Spleen (tissue), 11 donors: ENCODE data around the gene OS9. TPM values are rescaled to one million over a fixed set of nuclear protein-coding genes. Genes with fewer than 3 reads are reported as not detected.

Experiments used
- DNase-seq: peaks from one replicate; pipeline ENCODE4 v3.0.0-alpha.2; 2020
- H3K27ac ChIP-seq, 8 donors: fragments of 200-600 bp; sonication (generic) in 7 of 8; 1 replicate in 4 of 8; 2 replicates in 4 of 8; pipeline versions ENCODE4 v1.5.0 to v1.8.0; 2016 to 2021; ENCODE audit warnings: inconsistent platforms in 4 of 8, mild to moderate bottlenecking in 4 of 8, moderate library complexity in 1 of 8
- H3K27me3 ChIP-seq, 7 donors: fragments of 200-600 bp; sonication (generic) in 6 of 7; replicated peaks in 1 of 7; 1 replicate in 4 of 7; 2 replicates in 3 of 7; pipeline versions ENCODE4 v1.5.0 to v1.8.0; 2016 to 2021; ENCODE audit warnings: inconsistent platforms in 3 of 7, mild to moderate bottlenecking in 1 of 7
- H3K36me3 ChIP-seq, 6 donors: fragments of 200-600 bp; sonication (generic) in 5 of 6; 1 replicate in 4 of 6; 2 replicates in 2 of 6; pipeline versions ENCODE4 v1.5.0 to v1.8.0; 2016 to 2021; ENCODE audit warnings: inconsistent platforms in 2 of 6
- H3K4me1 ChIP-seq, 6 donors: fragments of 200-600 bp; sonication (generic) in 5 of 6; 1 replicate in 3 of 6; 2 replicates in 3 of 6; pipeline versions ENCODE4 v1.5.0 to v1.8.0; 2016 to 2021; ENCODE audit warnings: inconsistent platforms in 3 of 6
- H3K4me3 ChIP-seq, 8 donors: fragments of 200-600 bp; sonication (generic) in 7 of 8; 1 replicate in 4 of 8; 2 replicates in 4 of 8; pipeline versions ENCODE4 v1.5.0 to v1.8.0; 2016 to 2021; ENCODE audit warnings: inconsistent platforms in 4 of 8, mild to moderate bottlenecking in 4 of 8, moderate library complexity in 2 of 8
- H3K9me3 ChIP-seq, 8 donors: fragments of 200-600 bp; sonication (generic) in 7 of 8; 1 replicate in 4 of 8; 2 replicates in 4 of 8; pipeline versions ENCODE4 v1.5.0 to v1.8.0; 2016 to 2021; ENCODE audit warnings: inconsistent platforms in 4 of 8
- CTCF ChIP-seq, 11 experiments: fragments of 200-600 bp in 7 of 11; fragments of 450-650 bp in 4 of 11; sonication (generic) in 4 of 11; IDR thresholded peaks in 8 of 11; conservative IDR thresholded peaks in 3 of 11; 1 replicate in 7 of 11; 2 replicates in 4 of 11; pipeline versions ENCODE4 v1.4.0 to v1.8.0; 2016 to 2021; ENCODE audit warnings: antibody characterized with exemption in 11 of 11, inconsistent platforms in 4 of 11, mild to moderate bottlenecking in 1 of 11
- POLR2A ChIP-seq, 3 donors: fragments of 450-650 bp; IDR thresholded peaks; one replicate each; pipeline ENCODE4 v1.5.1; 2017; ENCODE audit warnings: antibody characterized with exemption in 3 of 3, mild to moderate bottlenecking in 1 of 3
- POLR2AphosphoS5 ChIP-seq, 3 donors: sonication (generic); formaldehyde crosslinking; IDR thresholded peaks; one replicate each; pipeline ENCODE4 v1.5.1; 2017; ENCODE audit warnings: antibody characterized with exemption in 3 of 3
- WGBS, 5 donors: extraction: QIAGEN DNeasy Blood & Tissue Kit in 3 of 5; methylation state at CpG; one replicate each; pipeline versions ENCODE4 v1.1.5 to v1.1.7; 2013 to 2018; 5-methylcytosine and 5-hydroxymethylcytosine counted together
- intact Hi-C: fragments of 100-400 bp; cut with DNase I; formaldehyde crosslinking; loops from one replicate; pipeline ENCODE4 v1.15.0; 2023; ENCODE audit warnings: low total_unique reads
- microRNA-seq, 3 donors: library from miRNA; unstranded; fragments of <30 nt; microRNA quantifications; one replicate each; pipeline versions ENCODE4 to v1.1.0, GENCODE V29; 2019 to 2020
- polyA plus RNA-seq, 3 donors: library from polyadenylated mRNA; stranded (reverse); fragments of 200-250 nt; gene quantifications; one replicate each; pipeline ENCODE4 v1.2.1, GENCODE V29; 2013
- total RNA-seq, 7 donors: library from RNA; depleted of rRNA in 3 of 7; stranded (reverse); fragments of >200 nt in 3 of 7; fragmentation: NEBNext Ultra II Directional in 4 of 7; extraction: Animal tissue kit (Norgen Biotek cat#: 25700) in 4 of 7; gene quantifications; one replicate each; pipeline versions ENCODE4 v1.1.0 to v1.2.1, GENCODE V29; 2016 to 2021
- donor health status: healthy with polysubstance abuse.
- donor health status: DM: no; HTN: no; CAD: no; lungs with moderate emphysema.
- donor health status: DM: no; HTN: no; CAD: no.
- donor health status: Bipolar disorder and iron deficiency.
- donor health status: healthy.
- donor health status: DM: no; HTN: no; CAD: no.
- donor health status: DM: yes; HTN: yes; CAD: no.

Gene OS9
- total and polyA plus RNA-seq, 10 donors, result 94.9 to 323 (median 253) TPM

GRCh38 chr12:57767876-57768275 lies 73.9 kb downstream of the OS9 start:
- no peak overlapping the region for H3K27ac ChIP-seq
- H3K27me3 ChIP-seq, result peaks cover 7 to 45% (median 36%) of the 10 kb centered on the region in 7 donors
- intact Hi-C loops, result no loop called here
- H3K9me3 ChIP-seq, result no peaks in the 10 kb centered on the region
- no peak overlapping the region for H3K4me3 ChIP-seq
- 85 to 96% (median 91%) methylated on average over 3 of the region's 3 CpGs for WGBS, 5 donors
- TF ChIP-seq POLR2A (IDR thresholded peaks at IDR 0.05), result no peak
- no peak for TF ChIP-seq CTCF (IDR thresholded peaks at IDR 0.05 in 8 of 11, conservative IDR thresholded peaks at IDR 0.05 in 3 of 11)
- TF ChIP-seq POLR2AphosphoS5 (IDR thresholded peaks at IDR 0.05), result no peak
- no peak for DNase-seq
- H3K36me3 ChIP-seq, result peaks cover 0 to 28% (median 1%) of the 10 kb centered on the region in 6 donors
- H3K4me1 ChIP-seq, result peaks cover 28 to 56% (median 43%) of the 10 kb centered on the region in 6 donors

- 94 to 97% (median 96%) methylated on average over 11 of the region's 11 CpGs for WGBS, 5 donors
- Histone ChIP-seq H3K4me3 (no peak overlapping the region), H3K27me3 (peaks cover 7 to 30% (median 28%) of the 10 kb centered on the region in 7 donors), H3K4me1 (peaks cover 26 to 61% (median 47%) of the 10 kb centered on the region in 6 donors), H3K36me3 (peaks cover 0 to 28% (median 1%) of the 10 kb centered on the region in 6 donors), H3K27ac (no peak overlapping the region), H3K9me3 (no peaks in the 10 kb centered on the region)
- TF ChIP-seq POLR2AphosphoS5 (IDR thresholded peaks at IDR 0.05) (no peak), CTCF (IDR thresholded peaks at IDR 0.05 in 8 of 11, conservative IDR thresholded peaks at IDR 0.05 in 3 of 11) (no peak), POLR2A (IDR thresholded peaks at IDR 0.05) (no peak)
- DNase-seq, result no peak
- intact Hi-C loops, result no loop called here
Observed at GRCh38 chr12:57769594-57769993, 75.7 kb downstream of the OS9 start.

- H3K36me3 ChIP-seq, result peaks cover 0 to 28% (median 1%) of the 10 kb centered on the region in 6 donors
- intact Hi-C loops, result no loop called here
- H3K4me1 ChIP-seq, result peaks cover 16 to 54% (median 37%) of the 10 kb centered on the region in 6 donors
- H3K4me3 ChIP-seq, result no peak overlapping the region
- TF ChIP-seq CTCF (IDR thresholded peaks at IDR 0.05 in 8 of 11, conservative IDR thresholded peaks at IDR 0.05 in 3 of 11) (no peak), POLR2A (IDR thresholded peaks at IDR 0.05) (no peak), POLR2AphosphoS5 (IDR thresholded peaks at IDR 0.05) (no peak)
- no peaks in the 10 kb centered on the region for H3K9me3 ChIP-seq
- no peak for DNase-seq
- H3K27ac ChIP-seq, result peak overlapping the region in 1 of 8 donors; percentile 91
- H3K27me3 ChIP-seq, result peaks cover 2 to 19% (median 16%) of the 10 kb centered on the region in 7 donors
- 81 to 95% (median 93%) methylated on average over 4 of the region's 4 CpGs for WGBS, 5 donors
Observed at GRCh38 chr12:57770734-57771133, 76.8 kb downstream of the OS9 start.

Small RNA genes lying within 50 kb of the gene (microRNA-seq; reads per million reads assigned to microRNA genes)
- 0 reads per million in 3 donors for gene MIR6759

Other genes starting within 250 kb of the OS9 start
- gene INHBE, start 238.8 kb upstream of the OS9 start, total RNA-seq, result not detected
- under 1 TPM in 1 of 3 donors, not detected in 2; 0.02 TPM for gene INHBE, start 238.8 kb upstream of the OS9 start, polyA plus RNA-seq
- 1 to 10 TPM in 4 of 7 donors, under 1 TPM in 3; 0.46 to 3.6 (median 1.1) TPM for gene GLI1, start 234.3 kb upstream of the OS9 start, total RNA-seq
- 1 to 10 TPM in 1 of 3 donors, under 1 TPM in 2; 0.63 to 1.2 (median 0.77) TPM for gene GLI1, start 234.3 kb upstream of the OS9 start, polyA plus RNA-seq
- 100 to 1,000 TPM; 148 to 328 (median 226) TPM for gene ARHGAP9, start 214.3 kb upstream of the OS9 start, total RNA-seq
- 100 to 1,000 TPM; 190 to 400 (median 251) TPM for gene ARHGAP9, start 214.3 kb upstream of the OS9 start, polyA plus RNA-seq
- 100 to 1,000 TPM in 4 of 7 donors, 10 to 100 TPM in 3; 72.4 to 186 (median 146) TPM for gene MARS1, start 206.1 kb upstream of the OS9 start, total RNA-seq
- gene MARS1, start 206.1 kb upstream of the OS9 start, polyA plus RNA-seq, result 100 to 1,000 TPM in 1 of 3 donors, 10 to 100 TPM in 2; 67.4 to 104 (median 89.2) TPM
- 10 to 100 TPM; 18.0 to 27.7 (median 21.6) TPM for gene DDIT3, start 173.6 kb upstream of the OS9 start, total RNA-seq
- 10 to 100 TPM; 39.8 to 43.9 (median 43.4) TPM for gene DDIT3, start 173.6 kb upstream of the OS9 start, polyA plus RNA-seq
- gene MBD6, start 171.3 kb upstream of the OS9 start, total RNA-seq, result 100 to 1,000 TPM in 4 of 7 donors, 10 to 100 TPM in 3; 52.9 to 171 (median 110) TPM
- 10 to 100 TPM; 14.8 to 65.0 (median 61.2) TPM for gene MBD6, start 171.3 kb upstream of the OS9 start, polyA plus RNA-seq
- 100 to 1,000 TPM in 4 of 7 donors, 10 to 100 TPM in 3; 68.5 to 152 (median 101) TPM for gene DCTN2, start 146.9 kb upstream of the OS9 start, total RNA-seq
- gene DCTN2, start 146.9 kb upstream of the OS9 start, polyA plus RNA-seq, result 10 to 100 TPM; 53.3 to 67.3 (median 66.8) TPM
- gene KIF5A, start 144.1 kb upstream of the OS9 start, total RNA-seq, result under 1 TPM in 6 of 7 donors, not detected in 1; 0.09 to 0.76 (median 0.32) TPM
- under 1 TPM; 0.07 to 0.13 (median 0.08) TPM for gene KIF5A, start 144.1 kb upstream of the OS9 start, polyA plus RNA-seq
- gene PIP4K2C, start 102.9 kb upstream of the OS9 start, total RNA-seq, result 10 to 100 TPM; 15.0 to 20.9 (median 18.8) TPM
- 1 to 10 TPM; 5.7 to 7.5 (median 6.3) TPM for gene PIP4K2C, start 102.9 kb upstream of the OS9 start, polyA plus RNA-seq
- 10 to 100 TPM; 15.3 to 30.7 (median 21.0) TPM for gene DTX3, start 89.3 kb upstream of the OS9 start, total RNA-seq
- gene DTX3, start 89.3 kb upstream of the OS9 start, polyA plus RNA-seq, result 10 to 100 TPM; 13.7 to 24.3 (median 22.2) TPM
- 10 to 100 TPM in 6 of 7 donors, 1 to 10 TPM in 1; 9.3 to 19.5 (median 14.8) TPM for gene ARHGEF25, start 82.7 kb upstream of the OS9 start, total RNA-seq
- gene ARHGEF25, start 82.7 kb upstream of the OS9 start, polyA plus RNA-seq, result 10 to 100 TPM; 13.7 to 26.6 (median 22.5) TPM
- 1 to 10 TPM in 3 of 7 donors, under 1 TPM in 4; 0.39 to 2.2 (median 0.79) TPM for gene B4GALNT1, start 60.9 kb upstream of the OS9 start, total RNA-seq
- gene B4GALNT1, start 60.9 kb upstream of the OS9 start, polyA plus RNA-seq, result 1 to 10 TPM in 1 of 3 donors, under 1 TPM in 2; 0.83 to 1.5 (median 0.93) TPM
- gene AGAP2, start 44.6 kb downstream of the OS9 start, total RNA-seq, result 10 to 100 TPM; 13.4 to 21.8 (median 19.5) TPM
- 1 to 10 TPM; 5.5 to 9.9 (median 6.6) TPM for gene AGAP2, start 44.6 kb downstream of the OS9 start, polyA plus RNA-seq
- gene TSPAN31, start 50.9 kb downstream of the OS9 start, total RNA-seq, result 10 to 100 TPM; 27.1 to 93.1 (median 33.4) TPM
- 10 to 100 TPM; 16.9 to 25.9 (median 25.3) TPM for gene TSPAN31, start 50.9 kb downstream of the OS9 start, polyA plus RNA-seq
- gene CDK4, start 58.2 kb downstream of the OS9 start, total RNA-seq, result 10 to 100 TPM; 34.3 to 77.8 (median 51.6) TPM
- gene CDK4, start 58.2 kb downstream of the OS9 start, polyA plus RNA-seq, result 10 to 100 TPM; 36.2 to 72.0 (median 56.0) TPM
- gene MARCHF9, start 61.0 kb downstream of the OS9 start, total RNA-seq, result 10 to 100 TPM; 17.2 to 36.8 (median 23.0) TPM
- 10 to 100 TPM; 29.0 to 49.0 (median 33.0) TPM for gene MARCHF9, start 61.0 kb downstream of the OS9 start, polyA plus RNA-seq
- gene CYP27B1, start 72.9 kb downstream of the OS9 start, total RNA-seq, result 1 to 10 TPM in 2 of 7 donors, under 1 TPM in 5; 0.23 to 1.5 (median 0.47) TPM
- under 1 TPM; 0.20 to 0.48 (median 0.30) TPM for gene CYP27B1, start 72.9 kb downstream of the OS9 start, polyA plus RNA-seq
- 10 to 100 TPM in 3 of 7 donors, 1 to 10 TPM in 4; 4.9 to 22.0 (median 9.9) TPM for gene METTL1, start 78.0 kb downstream of the OS9 start, total RNA-seq
- 10 to 100 TPM; 15.8 to 20.7 (median 16.3) TPM for gene METTL1, start 78.0 kb downstream of the OS9 start, polyA plus RNA-seq
- gene EEF1AKMT3, start 78.5 kb downstream of the OS9 start, total RNA-seq, result 1 to 10 TPM; 3.0 to 9.5 (median 6.0) TPM
- gene EEF1AKMT3, start 78.5 kb downstream of the OS9 start, polyA plus RNA-seq, result 1 to 10 TPM; 1.2 to 1.6 (median 1.4) TPM
- 10 to 100 TPM; 13.2 to 29.8 (median 16.3) TPM for gene TSFM, start 88.7 kb downstream of the OS9 start, total RNA-seq
- 10 to 100 TPM; 20.7 to 38.2 (median 32.5) TPM for gene TSFM, start 88.7 kb downstream of the OS9 start, polyA plus RNA-seq
- gene AVIL, start 124.6 kb downstream of the OS9 start, total RNA-seq, result 10 to 100 TPM in 1 of 7 donors, 1 to 10 TPM in 6; 4.8 to 18.6 (median 7.3) TPM
- 1 to 10 TPM; 2.0 to 3.2 (median 2.8) TPM for gene AVIL, start 124.6 kb downstream of the OS9 start, polyA plus RNA-seq
- gene CTDSP2, start 152.6 kb downstream of the OS9 start, total RNA-seq, result 100 to 1,000 TPM; 140 to 203 (median 181) TPM
- gene CTDSP2, start 152.6 kb downstream of the OS9 start, polyA plus RNA-seq, result 10 to 100 TPM; 22.2 to 43.5 (median 23.8) TPM
- 1 to 10 TPM; 2.5 to 8.5 (median 4.9) TPM for gene ATP23, start 247.4 kb downstream of the OS9 start, total RNA-seq
- gene ATP23, start 247.4 kb downstream of the OS9 start, polyA plus RNA-seq, result 10 to 100 TPM in 1 of 3 donors, 1 to 10 TPM in 2; 3.5 to 11.8 (median 9.3) TPM